H9 (cell line): Measurements from ENCODE around the gene GPR107. TPM values are rescaled to one million over a fixed set of nuclear protein-coding genes. Genes with fewer than 3 reads are reported as not detected.
A peak's percentile ranks its signal among the peaks of the same experiment; 100 is the strongest.

ENCODE experiments used
- DNase-seq: peaks from one replicate; pipeline ENCODE4 v3.0.0-alpha.2; 2017
- H2AFZ ChIP-seq: one replicate; pipeline ENCODE4 v1.6.1; 2013; ENCODE audit warnings: mild to moderate bottlenecking, low read length, control low read depth, moderate library complexity
- H2AK5ac ChIP-seq: 2 replicates; pipeline ENCODE4 v1.6.1; 2013; ENCODE audit warnings: low read length, control low read depth, mixed read lengths; ENCODE audit not compliant: insufficient read length
- H2BK120ac ChIP-seq: one replicate; pipeline ENCODE4 v1.6.1; 2013; ENCODE audit warnings: low read depth, mild to moderate bottlenecking, low read length, control low read depth, inconsistent platforms; ENCODE audit not compliant: poor library complexity, severe bottlenecking
- H2BK12ac ChIP-seq: 2 replicates; pipeline ENCODE4 v1.6.1; 2013; ENCODE audit warnings: low read length, control low read depth, mixed read lengths, low read depth; ENCODE audit not compliant: insufficient read length
- H2BK15ac ChIP-seq: 2 replicates; pipeline ENCODE4 v1.6.1; 2013; ENCODE audit warnings: low read depth, low read length, control low read depth
- H2BK20ac ChIP-seq: one replicate; pipeline ENCODE4 v1.6.1; 2013; ENCODE audit warnings: low read depth, mild to moderate bottlenecking, low read length, control low read depth, inconsistent platforms; ENCODE audit not compliant: poor library complexity, severe bottlenecking
- H2BK5ac ChIP-seq: 2 replicates; pipeline ENCODE4 v1.6.1; 2013; ENCODE audit warnings: low read length, control low read depth, mixed read lengths; ENCODE audit not compliant: insufficient read length
- H3K14ac ChIP-seq: 2 replicates; pipeline ENCODE4 v1.6.1; 2013; ENCODE audit warnings: low read length, control low read depth; ENCODE audit not compliant: insufficient read depth
- H3K18ac ChIP-seq: 2 replicates; pipeline ENCODE4 v1.6.1; 2013; ENCODE audit warnings: low read depth, mild to moderate bottlenecking, mixed read lengths, low read length, control low read depth; ENCODE audit not compliant: insufficient read length
- H3K23ac ChIP-seq: 2 replicates; pipeline ENCODE4 v1.6.1; 2013; ENCODE audit warnings: low read length, control low read depth, mixed read lengths, low read depth; ENCODE audit not compliant: insufficient read length
- H3K23me2 ChIP-seq: 2 replicates; pipeline ENCODE4 v1.6.1; 2013; ENCODE audit warnings: low read depth, mild to moderate bottlenecking, mixed read lengths, low read length, control low read depth; ENCODE audit not compliant: insufficient read length, poor library complexity, severe bottlenecking
- H3K27ac ChIP-seq: 2 replicates; pipeline ENCODE4 v1.5.1; 2013; ENCODE audit warnings: low read length, control low read depth, mixed read lengths, low read depth; ENCODE audit not compliant: insufficient read length
- H3K27me3 ChIP-seq: 2 replicates; pipeline ENCODE4 v1.6.1; 2013; ENCODE audit warnings: low read length, control low read depth, inconsistent platforms; ENCODE audit not compliant: insufficient read depth
- H3K4ac ChIP-seq: 2 replicates; pipeline ENCODE4 v1.6.1; 2013; ENCODE audit warnings: low read depth, mild to moderate bottlenecking, control low read depth, inconsistent platforms, low read length, moderate library complexity
- H3K4me1 ChIP-seq: 2 replicates; pipeline ENCODE4 v1.6.1; 2013; ENCODE audit warnings: low read length, control low read depth, inconsistent platforms; ENCODE audit not compliant: insufficient read depth
- H3K4me2 ChIP-seq: 2 replicates; pipeline ENCODE4 v1.6.1; 2013; ENCODE audit warnings: low read length, control low read depth, mixed read lengths; ENCODE audit not compliant: insufficient read length, insufficient read depth
- H3K56ac ChIP-seq: 2 replicates; pipeline ENCODE4 v1.6.1; 2013; ENCODE audit warnings: low read depth, mild to moderate bottlenecking, mixed read lengths, low read length, control low read depth; ENCODE audit not compliant: insufficient read length
- H3K79me1 ChIP-seq: 2 replicates; pipeline ENCODE4 v1.6.1; 2013; ENCODE audit warnings: low read depth, mild to moderate bottlenecking, moderate library complexity, low read length, control low read depth, inconsistent platforms; ENCODE audit not compliant: insufficient read depth, poor library complexity, severe bottlenecking
- H3K79me2 ChIP-seq: 2 replicates; pipeline ENCODE4 v1.6.1; 2013; ENCODE audit warnings: low read length, control low read depth, inconsistent platforms; ENCODE audit not compliant: insufficient read depth
- H3K9ac ChIP-seq: 2 replicates; pipeline ENCODE4 v1.6.1; 2013; ENCODE audit warnings: low read length, control low read depth, mixed read lengths; ENCODE audit not compliant: insufficient read length; ENCODE audit errors: extremely low read depth
- H3K9me3 ChIP-seq: one replicate; pipeline ENCODE4 v1.6.1; 2013; ENCODE audit warnings: low read depth, low read length, inconsistent platforms; ENCODE audit not compliant: control insufficient read depth
- H3T11ph ChIP-seq: one replicate; pipeline ENCODE4 v1.6.1; 2013; ENCODE audit warnings: mild to moderate bottlenecking, low read length, control low read depth, inconsistent platforms
- H4K20me1 ChIP-seq: one replicate; pipeline ENCODE4 v1.6.1; 2013; ENCODE audit not compliant: control insufficient read depth, insufficient read length, insufficient read depth
- H4K5ac ChIP-seq: 2 replicates; pipeline ENCODE4 v1.6.1; 2013; ENCODE audit warnings: low read depth, mild to moderate bottlenecking, mixed read lengths, low read length, control low read depth; ENCODE audit not compliant: insufficient read length
- H4K8ac ChIP-seq: replicated peaks from 2 replicates; pipeline ENCODE4 v1.6.1; 2013; ENCODE audit warnings: low read length, control low read depth, mixed read lengths, low read depth; ENCODE audit not compliant: insufficient read length
- H4K91ac ChIP-seq: 2 replicates; pipeline ENCODE4 v1.6.1; 2013; ENCODE audit warnings: low read depth, mild to moderate bottlenecking, moderate library complexity, mixed read lengths, low read length, control low read depth; ENCODE audit not compliant: insufficient read length
- H3K27ac Mint-ChIP-seq, 3 experiments: 2 replicates in 2 of 3; 3 replicates in 1 of 3; pipeline ENCODE4 v1.8.0; 2020 to 2021; ENCODE audit warnings: mixed read lengths in 3 of 3, mild to moderate bottlenecking in 1 of 3, moderate library complexity in 1 of 3
- H3K27me3 Mint-ChIP-seq: 2 replicates; pipeline ENCODE4 v1.8.0; 2021; ENCODE audit warnings: low read depth, mild to moderate bottlenecking, moderate library complexity, mixed read lengths
- H3K36me3 Mint-ChIP-seq, 3 experiments: 2 replicates in 2 of 3; 3 replicates in 1 of 3; pipeline ENCODE4 v1.8.0; 2020 to 2021; ENCODE audit warnings: low read depth in 3 of 3, mixed read lengths in 3 of 3; ENCODE audit not compliant: insufficient read depth in 1 of 3
- H3K4me1 Mint-ChIP-seq, 2 experiments: 2 replicates each; pipeline ENCODE4 v1.8.0; 2020; ENCODE audit warnings: mixed read lengths in 2 of 2
- H3K4me3 Mint-ChIP-seq, 2 experiments: 2 replicates in 1 of 2; 3 replicates in 1 of 2; pipeline ENCODE4 v1.8.0; 2020 to 2021; ENCODE audit warnings: mild to moderate bottlenecking in 2 of 2, mixed read lengths in 2 of 2, moderate library complexity in 1 of 2
- H3K9me3 Mint-ChIP-seq, 2 experiments: 2 replicates in 1 of 2; 3 replicates in 1 of 2; pipeline ENCODE4 v1.8.0; 2020; ENCODE audit warnings: mild to moderate bottlenecking in 2 of 2, mixed read lengths in 2 of 2, moderate library complexity in 1 of 2
- CTCF ChIP-seq: fragments of 200-600 bp; sonication (generic); conservative IDR thresholded peaks from 3 replicates; pipeline ENCODE4 v1.8.0; 2021; ENCODE audit warnings: antibody characterized with exemption, mild to moderate bottlenecking
- WGBS: extraction: QIAGEN DNeasy Blood & Tissue Kit; methylation state at CpG from one replicate; pipeline ENCODE4 v1.1.7; 2013; ENCODE audit warnings: missing lambda C conversion rate, low lambda C conversion rate, mixed read lengths; ENCODE audit not compliant: insufficient read length; ENCODE audit errors: extremely low coverage; 5-methylcytosine and 5-hydroxymethylcytosine counted together
- total RNA-seq: library from RNA; stranded (reverse); gene quantifications from 2 replicates; pipeline ENCODE4 v1.2.1, GENCODE V29; 2021

The GPR107 gene
- total RNA-seq, 1 experiment from 2014 or later, result 38.0 TPM

- no peak overlapping the region for H2BK120ac ChIP-seq
- Mint-ChIP-seq H3K4me1 (peaks cover 21 to 29% of the 10 kb centered on the region in 2 experiments), H3K36me3 (peaks cover 0 to 3% (median 2%) of the 10 kb centered on the region in 3 experiments; a peak in 2 of 7 replicates), H3K27me3 (peaks cover 28% of the 10 kb centered on the region), H3K9me3 (peaks cover 2 to 3% of the 10 kb centered on the region in 2 experiments; a peak in 3 of 5 replicates), H3K4me3 (peak overlapping the region; percentile 96 to 98), H3K27ac (peak overlapping the region in 2 of 3 experiments; percentile 49 to 94; a peak in 3 of 7 replicates)
- no peaks in the 10 kb centered on the region for H4K20me1 ChIP-seq
- no peak overlapping the region for H2BK12ac ChIP-seq
- no peak overlapping the region for H3K4ac ChIP-seq
- no peaks in the 10 kb centered on the region for H3K4me1 ChIP-seq
- no peak overlapping the region; the same call in 1 of the 2 replicates for H3K14ac ChIP-seq
- no peak overlapping the region for H4K8ac ChIP-seq
- no peaks in the 10 kb centered on the region for H3K9me3 ChIP-seq
- H2BK20ac ChIP-seq, result no peak overlapping the region
- peak overlapping the region; percentile 72 for H3K9ac ChIP-seq
- no peak overlapping the region for H3T11ph ChIP-seq
- DNase-seq, result no peak
- H2AFZ ChIP-seq, result no peak overlapping the region
- WGBS, result no CpG with 5 or more reads among the region's 31 CpGs
- no peak overlapping the region for H4K5ac ChIP-seq
- no peak overlapping the region for H3K56ac ChIP-seq
- peaks cover 14% of the 10 kb centered on the region for H3K23me2 ChIP-seq
- no peak overlapping the region for H2AK5ac ChIP-seq
- no peak for TF ChIP-seq CTCF
- no peak overlapping the region for H4K91ac ChIP-seq
- no peak overlapping the region for H2BK15ac ChIP-seq
- no peaks in the 10 kb centered on the region; the same call in 1 of the 2 replicates for H3K79me2 ChIP-seq
- no peak overlapping the region for H2BK5ac ChIP-seq
- H3K18ac ChIP-seq, result no peak overlapping the region
- no peak overlapping the region for H3K23ac ChIP-seq
- no peak overlapping the region for H3K27ac ChIP-seq
- H3K27me3 ChIP-seq, result no peaks in the 10 kb centered on the region; the same call in 1 of the 2 replicates
- peaks cover 2% of the 10 kb centered on the region for H3K79me1 ChIP-seq
- H3K4me2 ChIP-seq, result peak overlapping the region; percentile 100
Measured at GRCh38 chr9:130041648-130042405, 11.9 kb upstream of the GPR107 start.
